ENCODE measurements around the gene PSMD3. TPM values are rescaled to one million over a fixed set of nuclear protein-coding genes. Genes with fewer than 3 reads are reported as not detected.

PSMD3 gene
- polyA plus RNA-seq, 1 donor from 2014 or later, result 49.7 TPM

DNA sequence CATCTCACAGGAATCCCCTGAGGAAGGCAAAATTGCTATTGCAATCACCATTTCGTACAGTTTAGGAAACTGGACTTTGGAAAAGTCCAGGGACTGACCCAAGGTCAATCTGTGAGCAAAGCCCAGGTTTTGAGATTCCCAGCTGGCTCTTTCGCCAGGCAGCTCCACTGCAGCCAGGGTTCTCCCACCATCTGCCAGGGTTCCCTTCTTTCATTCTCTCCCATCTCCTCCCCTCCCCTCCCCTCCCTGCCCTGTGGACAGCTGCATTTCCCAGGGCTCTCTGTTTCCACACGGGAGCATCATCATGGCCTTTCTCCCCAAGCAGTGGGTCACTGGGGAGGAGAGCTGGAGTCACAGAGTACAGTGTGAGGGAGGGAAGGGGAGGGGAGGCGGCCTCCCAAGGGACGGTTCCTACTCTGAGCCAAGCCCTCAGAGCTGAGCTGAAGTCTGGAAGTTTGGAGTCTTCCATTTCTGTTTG, 29.7 kb upstream of the PSMD3 start:
- Mint-ChIP-seq H3K36me3 (peaks cover 2% of the 10 kb centered on the region), H3K9me3 (no peaks in the 10 kb centered on the region), H3K4me1 (peaks cover 29 to 36% (median 32%) of the 10 kb centered on the region in 3 donors), H3K27ac (no peak overlapping the region), H3K27me3 (no peaks in the 10 kb centered on the region), H3K4me3 (peak overlapping the region in 1 of 4 donors; percentile 52)

DNA sequence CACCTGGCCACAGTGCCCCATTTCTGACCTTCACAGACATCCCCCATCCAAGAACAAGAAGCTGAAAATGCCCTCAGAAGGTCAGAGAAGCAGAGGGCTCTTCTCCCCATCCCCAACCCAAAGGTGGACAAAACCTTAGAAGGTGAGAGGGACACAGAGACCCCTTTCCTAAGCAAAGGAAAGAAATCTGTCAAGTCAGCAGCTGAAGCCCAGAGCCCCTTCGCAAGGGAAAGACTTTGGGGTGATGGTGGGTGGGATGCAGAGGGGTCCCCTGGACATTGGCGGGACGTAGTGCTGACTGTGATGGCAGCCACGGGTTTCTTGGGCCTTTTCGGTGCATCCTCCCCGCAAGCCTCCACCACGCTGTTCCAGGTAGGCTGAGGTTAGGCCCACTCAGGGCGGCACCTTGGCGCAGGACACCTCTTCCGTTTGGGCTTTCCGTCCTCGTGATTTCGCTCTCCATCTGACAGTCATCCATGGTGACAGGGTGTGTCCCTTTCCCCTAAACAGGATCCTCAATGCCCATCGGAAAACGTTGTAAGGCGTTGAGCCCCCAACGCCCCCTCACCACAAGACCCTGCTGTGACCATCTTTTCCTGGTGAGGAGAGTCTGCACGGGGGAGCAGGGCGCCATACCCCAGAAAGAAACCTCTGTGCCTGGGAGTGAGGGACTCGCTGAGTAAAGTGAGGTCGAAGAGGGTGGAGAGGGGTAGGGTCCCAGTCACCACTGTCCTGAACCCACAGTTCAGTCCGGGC, 28.5 kb upstream of the PSMD3 start:
- H3K27ac Mint-ChIP-seq, result peak overlapping the region in 1 of 3 donors; percentile 23
- peak overlapping the region; percentile 14 to 92 (median 81) for H3K4me3 Mint-ChIP-seq
- H3K36me3 Mint-ChIP-seq, result peaks cover 2% of the 10 kb centered on the region
- H3K4me1 Mint-ChIP-seq, result peaks cover 28 to 36% (median 32%) of the 10 kb centered on the region in 3 donors
- H3K9me3 Mint-ChIP-seq, result no peaks in the 10 kb centered on the region
- H3K27me3 Mint-ChIP-seq, result no peaks in the 10 kb centered on the region

DNA sequence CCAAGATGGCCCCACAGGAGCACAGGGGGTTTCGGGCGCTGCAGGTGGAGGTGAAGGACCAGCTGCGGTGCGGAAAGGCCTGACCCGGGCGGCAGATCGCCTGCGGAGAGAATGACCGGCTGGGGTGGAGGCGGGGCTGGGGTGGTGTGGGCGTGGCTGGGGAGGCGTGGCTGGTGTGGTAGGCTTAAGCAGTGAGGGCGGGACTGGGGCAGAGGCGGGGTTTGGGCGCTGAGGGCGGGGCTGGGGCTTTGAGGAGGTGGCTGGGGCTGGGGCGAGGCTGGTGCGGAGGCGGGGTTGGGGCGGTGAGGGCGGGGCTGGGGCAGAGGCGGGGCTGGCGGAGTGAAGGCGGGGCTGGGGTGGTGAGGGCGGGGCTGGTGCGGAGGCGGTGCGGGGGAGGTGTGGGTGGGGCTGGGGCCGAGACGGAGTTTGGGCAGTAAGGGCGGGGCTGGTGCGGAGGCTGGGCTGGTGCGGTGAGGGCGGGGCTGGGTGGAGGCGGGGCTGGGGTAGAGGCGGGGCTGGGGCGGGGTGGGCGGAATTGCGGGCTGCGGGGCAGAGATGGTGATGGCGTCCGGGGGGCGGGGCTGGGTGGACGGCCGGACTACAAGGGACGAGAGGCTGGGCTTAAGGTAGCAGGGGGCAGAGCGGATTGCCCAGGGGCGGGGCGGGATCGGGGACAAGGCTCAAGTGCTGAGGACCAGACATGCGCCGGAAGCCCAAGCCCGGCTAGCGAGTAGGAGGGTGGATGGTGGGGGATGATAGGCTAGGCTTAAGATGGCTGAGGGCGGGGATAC, 27.7 kb upstream of the PSMD3 start:
- Mint-ChIP-seq H3K36me3 (peaks cover 2% of the 10 kb centered on the region), H3K27me3 (no peaks in the 10 kb centered on the region), H3K4me3 (peak overlapping the region; percentile 79 to 95 (median 88)), H3K9me3 (no peaks in the 10 kb centered on the region), H3K4me1 (peaks cover 20 to 32% (median 26%) of the 10 kb centered on the region in 3 donors), H3K27ac (peak overlapping the region; percentile 11 to 87 (median 70))

DNA sequence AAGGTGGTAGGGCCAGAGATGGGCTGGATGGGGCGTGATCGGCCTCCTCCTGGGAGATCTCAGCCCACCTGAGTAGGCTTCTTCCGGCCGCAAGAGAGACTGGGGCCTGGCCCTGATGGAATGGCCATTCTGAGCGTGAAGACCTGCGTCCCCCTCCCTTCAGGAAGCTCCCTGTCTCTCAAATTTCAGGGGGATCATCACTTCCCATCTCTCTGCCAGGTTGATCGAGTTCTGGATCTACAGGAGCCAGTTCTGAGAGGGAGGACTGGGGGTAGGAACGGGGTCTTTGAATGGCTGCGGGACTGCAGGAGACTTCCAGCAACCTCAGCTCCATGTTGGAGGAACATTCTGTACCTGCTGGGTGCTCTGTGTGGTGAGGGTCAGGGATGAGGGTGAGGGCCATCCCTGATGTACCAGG, 27.1 kb upstream of the PSMD3 start:
- peaks cover 2% of the 10 kb centered on the region for H3K36me3 Mint-ChIP-seq
- H3K4me3 Mint-ChIP-seq, result peak overlapping the region; percentile 79 to 95 (median 88)
- H3K4me1 Mint-ChIP-seq, result peaks cover 15 to 28% (median 20%) of the 10 kb centered on the region in 3 donors

DNA sequence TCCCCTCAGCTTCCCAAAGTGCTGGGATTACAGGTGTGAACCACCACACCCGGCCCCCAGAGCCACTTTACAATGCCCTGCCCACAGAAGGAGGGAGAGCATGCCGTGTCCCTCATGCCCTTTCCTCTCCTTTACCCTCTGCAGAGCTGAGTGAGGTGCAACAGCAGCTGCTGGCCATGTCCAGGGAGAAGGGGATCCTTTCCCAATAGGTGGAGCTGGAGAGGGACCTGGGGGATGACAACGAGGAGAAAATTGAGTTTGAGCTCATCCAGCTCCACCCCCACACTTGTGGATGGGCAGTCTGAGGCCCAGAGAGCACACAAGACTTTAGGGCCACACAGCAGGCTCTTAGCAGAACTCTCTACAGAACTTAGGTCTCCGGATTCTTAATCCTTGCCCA, 25.7 kb upstream of the PSMD3 start:
- peaks cover 2% of the 10 kb centered on the region for H3K36me3 Mint-ChIP-seq
- H3K27ac Mint-ChIP-seq, result peak overlapping the region in 1 of 3 donors; percentile 71
- no peak overlapping the region for H3K4me3 Mint-ChIP-seq
- no peaks in the 10 kb centered on the region for H3K27me3 Mint-ChIP-seq
- H3K9me3 Mint-ChIP-seq, result no peaks in the 10 kb centered on the region
- peaks cover 13 to 24% (median 16%) of the 10 kb centered on the region in 3 donors for H3K4me1 Mint-ChIP-seq

More for the DNA sequence above, 27.1 kb upstream of the PSMD3 start:
- H3K27ac Mint-ChIP-seq, result peak overlapping the region; percentile 11 to 87 (median 70)
- no peaks in the 10 kb centered on the region for H3K9me3 Mint-ChIP-seq
- no peaks in the 10 kb centered on the region for H3K27me3 Mint-ChIP-seq

DNA sequence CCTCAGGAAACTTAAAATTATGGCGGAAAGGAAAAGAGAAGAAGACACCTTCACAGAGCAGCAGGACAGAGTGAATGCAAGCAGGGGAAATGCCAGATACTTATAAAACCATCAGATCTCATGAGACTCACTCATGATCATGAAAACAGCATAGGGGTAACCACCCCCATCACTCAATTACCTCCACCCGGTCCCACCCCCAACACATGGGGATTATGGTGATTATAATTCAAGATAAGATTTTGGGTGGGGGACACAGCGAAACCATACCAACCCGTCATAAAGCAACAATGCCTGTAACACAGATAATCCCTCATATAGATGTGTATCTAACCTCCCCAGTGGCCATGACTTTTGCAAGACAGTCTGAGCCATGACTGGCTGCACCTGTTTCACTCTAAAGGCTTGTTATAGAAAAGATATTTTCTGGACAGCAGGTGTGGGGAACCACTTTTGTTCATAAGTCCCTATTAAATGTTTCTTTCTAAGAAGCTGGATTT, 24.8 kb upstream of the PSMD3 start:
- peaks cover 2% of the 10 kb centered on the region for H3K36me3 Mint-ChIP-seq
- no peaks in the 10 kb centered on the region for H3K9me3 Mint-ChIP-seq
- peaks cover 13 to 23% (median 13%) of the 10 kb centered on the region in 3 donors for H3K4me1 Mint-ChIP-seq
- peak overlapping the region in 2 of 3 donors; percentile 10 to 53 for H3K27ac Mint-ChIP-seq
- H3K27me3 Mint-ChIP-seq, result no peaks in the 10 kb centered on the region
- H3K4me3 Mint-ChIP-seq, result peak overlapping the region in 1 of 4 donors; percentile 23

DNA sequence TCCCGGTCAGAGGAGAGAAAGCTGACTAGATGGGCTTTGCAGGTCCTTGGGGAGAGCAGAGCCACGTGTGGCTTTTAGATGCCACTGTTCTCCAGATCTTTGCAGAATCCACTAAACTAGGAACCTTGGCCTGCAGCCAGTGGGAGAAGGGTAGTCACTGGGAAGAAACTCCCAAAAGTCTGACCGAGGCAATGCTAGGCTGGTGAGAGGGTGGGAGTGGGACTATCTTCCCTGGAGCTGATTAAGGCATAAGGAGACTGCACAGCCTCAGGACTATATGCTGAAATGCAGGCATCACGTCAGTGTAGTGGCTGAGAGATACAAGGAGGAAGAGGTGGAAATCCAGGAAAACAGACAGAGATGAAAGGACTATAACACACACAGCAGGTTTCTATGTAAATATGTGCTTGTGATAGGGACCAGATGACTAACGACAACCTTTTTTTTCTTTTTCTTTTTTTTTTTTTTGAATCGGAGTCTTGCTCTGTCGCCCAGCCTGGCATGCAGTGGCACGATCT, 20.0 kb upstream of the PSMD3 start:
- H3K4me1 Mint-ChIP-seq, result peaks cover 9 to 15% (median 12%) of the 10 kb centered on the region in 3 donors

DNA sequence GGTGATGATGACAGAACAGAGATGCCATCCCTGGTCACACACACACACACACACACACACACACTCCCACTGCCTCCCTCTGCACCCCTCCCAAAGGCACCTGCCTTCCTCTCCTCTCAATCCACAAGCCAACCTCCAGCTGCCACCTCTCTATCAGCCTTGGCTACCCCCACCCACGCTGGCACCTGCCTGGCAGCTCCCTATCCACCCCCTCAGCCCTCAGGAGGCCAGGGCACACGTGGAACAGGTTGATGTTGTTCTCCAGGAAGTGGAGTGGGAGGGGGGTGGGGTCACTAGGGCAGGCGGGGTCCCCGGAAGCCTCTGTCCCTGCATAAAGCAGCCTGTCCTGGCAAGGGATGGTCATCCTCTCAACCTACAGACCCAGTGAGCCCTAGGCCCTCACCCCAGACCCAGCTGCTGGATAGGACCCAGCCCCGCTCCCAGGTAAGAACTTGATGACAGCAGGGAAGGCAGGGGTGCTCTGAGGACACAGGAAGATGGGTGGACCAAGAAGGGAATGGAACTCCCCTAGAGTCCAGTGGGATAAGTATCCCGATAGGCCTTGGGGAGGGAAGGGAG, 17.9 kb upstream of the PSMD3 start, which contains the start of gene GSDMA:
GSDMA (plus strand) TSS at position 363 of the 579 bp plus-strand sequence. CDS start 2,684 bp downstream, outside the sequence.
- H3K27me3 Mint-ChIP-seq, result peaks cover 6% of the 10 kb centered on the region
- H3K4me1 Mint-ChIP-seq, result peaks cover 11 to 14% (median 12%) of the 10 kb centered on the region in 3 donors
- peaks cover 0 to 1% (median 0%) of the 10 kb centered on the region in 3 donors for H3K9me3 Mint-ChIP-seq
- H3K27ac Mint-ChIP-seq, result peak within 1 kb of the TSS in 1 of 3 donors; percentile 20
- H3K4me3 Mint-ChIP-seq, result peak within 1 kb of the TSS in 1 of 4 donors; percentile 24
- H3K36me3 Mint-ChIP-seq, result no peaks in the 10 kb centered on the region

More for the DNA sequence above, 20.0 kb upstream of the PSMD3 start:
- H3K27ac Mint-ChIP-seq, result peak overlapping the region in 1 of 3 donors; percentile 63
- peaks cover under 1% of the 10 kb centered on the region for H3K36me3 Mint-ChIP-seq
- no peak overlapping the region for H3K4me3 Mint-ChIP-seq
- H3K27me3 Mint-ChIP-seq, result peaks cover 6% of the 10 kb centered on the region
- peaks cover 0 to 1% (median 0%) of the 10 kb centered on the region in 3 donors for H3K9me3 Mint-ChIP-seq

DNA sequence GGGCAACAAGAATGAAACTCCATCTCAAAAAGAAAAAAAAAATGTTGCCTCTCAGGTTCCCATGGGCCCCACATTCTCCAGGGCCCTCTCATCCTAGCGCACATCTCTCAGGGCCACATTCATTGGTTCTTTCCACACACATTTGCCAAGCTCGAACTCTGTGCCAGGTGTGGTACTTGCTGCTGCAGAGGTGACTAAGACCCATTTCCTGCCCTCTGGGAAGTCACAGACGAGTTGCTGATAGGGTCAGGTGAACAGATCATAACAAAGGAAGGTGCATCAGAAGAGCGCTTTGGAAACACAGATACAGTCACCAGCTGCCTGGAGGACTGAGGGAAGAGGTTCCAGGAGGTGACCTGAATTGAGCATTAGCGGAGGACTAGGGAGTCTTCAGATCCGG, 16.8 kb upstream of the PSMD3 start:
- Mint-ChIP-seq H3K9me3 (peaks cover 0 to 1% (median 0%) of the 10 kb centered on the region in 3 donors), H3K27me3 (peaks cover 8% of the 10 kb centered on the region), H3K36me3 (no peaks in the 10 kb centered on the region), H3K4me3 (peak overlapping the region in 1 of 4 donors; percentile 24), H3K4me1 (peaks cover 9 to 12% (median 11%) of the 10 kb centered on the region in 3 donors), H3K27ac (peak overlapping the region in 1 of 3 donors; percentile 20)

DNA sequence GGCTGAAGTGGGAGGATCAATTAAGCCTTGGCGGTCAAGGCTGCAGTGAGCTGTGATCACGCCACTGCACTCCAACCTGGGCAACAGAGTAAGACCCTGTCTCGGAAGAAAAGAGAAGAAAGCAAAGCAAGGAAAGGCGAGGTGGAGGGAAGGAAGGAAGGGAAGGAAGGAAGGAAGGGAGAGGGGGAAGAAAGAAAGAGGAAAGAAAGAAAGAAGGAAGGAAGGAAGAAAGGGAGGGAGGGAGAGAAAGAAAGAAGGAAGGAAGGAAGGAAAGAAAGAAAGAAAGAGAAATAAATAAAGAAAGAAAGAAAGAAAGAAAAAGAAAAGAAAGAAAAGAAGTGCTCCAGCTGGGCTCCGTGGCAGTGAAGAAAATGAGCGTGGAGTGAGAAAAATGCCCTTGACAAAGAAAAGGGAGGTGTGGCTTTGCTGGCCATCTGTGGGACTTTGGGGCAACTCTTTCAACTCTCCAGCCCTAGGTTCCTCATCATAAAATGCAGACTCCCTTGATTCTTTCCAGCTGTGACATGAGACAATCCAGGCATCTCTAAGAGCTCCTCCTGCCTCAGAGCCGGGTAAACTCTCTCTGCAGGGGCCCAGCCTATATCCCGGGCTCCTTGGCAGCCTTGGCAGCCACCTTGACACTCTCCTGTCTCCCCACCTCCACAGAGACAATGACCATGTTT, 15.4 kb upstream of the PSMD3 start:
- Mint-ChIP-seq H3K4me3 (no peak overlapping the region), H3K27ac (no peak overlapping the region), H3K36me3 (no peaks in the 10 kb centered on the region), H3K9me3 (peaks cover 0 to 1% (median 0%) of the 10 kb centered on the region in 3 donors), H3K4me1 (peaks cover 6 to 8% (median 6%) of the 10 kb centered on the region in 3 donors), H3K27me3 (peaks cover 11% of the 10 kb centered on the region)

DNA sequence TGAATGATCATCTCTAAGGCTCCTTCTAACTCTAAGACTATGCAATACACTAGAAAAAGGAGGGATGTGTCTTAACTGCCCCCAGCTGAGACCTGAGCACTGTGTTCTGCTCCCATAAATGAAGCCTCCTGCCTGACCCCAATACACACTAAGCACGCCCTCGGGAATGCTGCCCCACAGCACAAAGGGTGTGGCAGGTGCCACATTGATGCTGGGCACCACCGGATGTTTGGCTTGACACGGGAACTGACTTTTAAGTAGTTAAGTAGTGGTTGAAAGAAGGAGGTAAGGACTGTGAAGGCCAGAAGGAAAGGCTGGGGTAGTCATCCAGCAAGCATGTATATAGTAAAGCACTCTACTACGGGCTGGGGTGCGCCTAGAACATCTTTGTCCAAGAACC, 13.8 kb upstream of the PSMD3 start:
- Mint-ChIP-seq H3K4me3 (peak overlapping the region in 1 of 4 donors; percentile 13), H3K9me3 (peaks cover 0 to 1% (median 0%) of the 10 kb centered on the region in 3 donors), H3K36me3 (no peaks in the 10 kb centered on the region), H3K4me1 (peaks cover 6 to 8% (median 6%) of the 10 kb centered on the region in 3 donors), H3K27me3 (peaks cover 10% of the 10 kb centered on the region), H3K27ac (no peak overlapping the region)

DNA sequence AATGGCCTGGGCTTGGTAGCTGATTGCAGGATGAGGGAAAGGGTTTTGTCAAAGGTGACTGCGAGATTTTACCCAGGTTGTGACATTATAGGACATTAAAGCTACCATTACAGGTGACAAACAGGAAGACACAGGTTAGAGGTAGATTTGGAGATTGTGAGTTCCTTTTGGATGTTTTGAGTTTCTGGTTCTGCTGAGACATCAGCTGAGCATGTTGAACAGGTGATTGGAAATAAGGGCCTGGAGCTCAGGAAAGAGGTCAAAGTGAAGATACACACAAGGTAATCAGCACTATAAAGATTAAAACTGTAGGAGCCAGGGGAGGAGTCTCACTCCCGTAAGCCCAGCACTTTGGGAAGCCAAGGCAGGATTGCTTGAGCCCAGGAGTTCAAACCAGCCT, 11.8 kb upstream of the PSMD3 start:
- Mint-ChIP-seq H3K9me3 (peaks cover 0 to 1% (median 0%) of the 10 kb centered on the region in 3 donors), H3K27ac (no peak overlapping the region), H3K36me3 (no peaks in the 10 kb centered on the region), H3K4me1 (peaks cover 3 to 12% (median 7%) of the 10 kb centered on the region in 3 donors), H3K27me3 (peaks cover 13% of the 10 kb centered on the region), H3K4me3 (no peak overlapping the region)

DNA sequence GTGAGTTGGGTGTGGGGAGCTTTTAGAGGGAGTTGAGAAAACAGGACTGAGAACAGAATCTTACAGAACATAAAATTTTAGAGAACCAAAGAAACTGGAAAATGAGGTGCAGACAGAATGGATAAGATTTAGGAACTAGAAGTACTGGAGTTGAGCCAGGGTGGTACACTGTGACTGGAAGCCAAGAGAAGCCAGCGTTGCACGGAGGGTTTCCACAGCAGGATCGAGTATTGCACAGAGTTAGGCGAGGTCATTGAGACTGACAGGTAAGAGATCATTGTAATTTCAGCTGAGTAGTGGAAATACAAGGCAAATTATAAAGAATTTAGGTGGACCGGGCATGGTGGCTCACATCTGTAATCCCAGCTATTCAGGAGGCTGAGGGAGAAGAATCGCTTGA, 11.2 kb upstream of the PSMD3 start:
- Mint-ChIP-seq H3K4me1 (peaks cover 0 to 12% (median 5%) of the 10 kb centered on the region in 3 donors), H3K36me3 (no peaks in the 10 kb centered on the region), H3K27me3 (peaks cover 11% of the 10 kb centered on the region), H3K4me3 (no peak overlapping the region), H3K9me3 (no peaks in the 10 kb centered on the region), H3K27ac (no peak overlapping the region)
